H1 (cell line): ENCODE results near the gene PSG5. TPM values are rescaled to one million over a fixed set of nuclear protein-coding genes. Genes with fewer than 3 reads are reported as not detected.

Source experiments
- CTCF ChIA-PET: fragments of 300-600 bp; sonication (Branson Sonifier 250); formaldehyde crosslinking; loops from one replicate; lab custom pipeline; 2021; ENCODE audit not compliant: partially characterized antibody; lab: Charles Lee
- POLR2A ChIA-PET: fragments of 300-600 bp; sonication (Branson Sonifier 250); formaldehyde crosslinking; loops from one replicate; lab custom pipeline; 2021; ENCODE audit warnings: inconsistent platforms; ENCODE audit not compliant: partially characterized antibody; lab: Charles Lee
- DNase-seq, 2 experiments: peaks; one replicate each; pipeline versions ENCODE4 v3.0.0 to v3.0.0-alpha.2; 2010 to 2022; ENCODE audit warnings: low spot score in 2 of 2, low read depth in 1 of 2, mixed read lengths in 1 of 2
- FAIRE-seq: peaks from 2 replicates; lab custom pipeline; 2011; peaks lifted over from hg19 to GRCh38; lab: Jason Lieb, UNC
- H2AFZ ChIP-seq: 2 replicates; pipeline ENCODE4 v1.8.1; 2012; ENCODE audit warnings: low read length, inconsistent platforms
- H2AK5ac ChIP-seq: 2 replicates; pipeline ENCODE4 v1.6.1; 2013; ENCODE audit warnings: low read depth, low read length
- H2BK120ac ChIP-seq: replicated peaks from 2 replicates; pipeline ENCODE3; 2013; ENCODE audit warnings: low read depth, low read length, inconsistent platforms
- H2BK12ac ChIP-seq: 2 replicates; pipeline ENCODE4 v1.6.1; 2013; ENCODE audit warnings: low read depth, low read length
- H2BK15ac ChIP-seq: 2 replicates; pipeline ENCODE4 v1.6.1; 2013; ENCODE audit warnings: low read length
- H2BK20ac ChIP-seq: 2 replicates; pipeline ENCODE4 v1.6.1; 2013; ENCODE audit warnings: low read length
- H2BK5ac ChIP-seq: 2 replicates; pipeline ENCODE4 v1.6.1; 2013; ENCODE audit warnings: low read depth, low read length
- H3K14ac ChIP-seq: 2 replicates; pipeline ENCODE4 v1.6.1; 2013; ENCODE audit warnings: inconsistent platforms; ENCODE audit not compliant: insufficient read length
- H3K18ac ChIP-seq: 2 replicates; pipeline ENCODE4 v1.6.1; 2013; ENCODE audit warnings: low read length; ENCODE audit errors: extremely low read depth
- H3K23ac ChIP-seq: 2 replicates; pipeline ENCODE4 v1.6.1; 2013; ENCODE audit warnings: inconsistent platforms; ENCODE audit not compliant: insufficient read length
- H3K23me2 ChIP-seq: 2 replicates; pipeline ENCODE4 v1.6.1; 2013; ENCODE audit warnings: low read depth, low read length
- H3K27ac ChIP-seq: 2 replicates; pipeline ENCODE4 v1.6.1; 2011; ENCODE audit warnings: low read depth, low read length, inconsistent platforms
- H3K27me3 ChIP-seq, 4 experiments: replicated peaks in 1 of 4; 1 replicate in 1 of 4; 2 replicates in 3 of 4; pipeline versions ENCODE4 v1.6.1 to v1.8.1; 2011 to 2013; ENCODE audit warnings: low read length in 3 of 4, mild to moderate bottlenecking in 3 of 4, inconsistent platforms in 2 of 4, mixed read lengths in 2 of 4, moderate library complexity in 1 of 4; ENCODE audit not compliant: control insufficient read depth in 3 of 4, insufficient read depth in 3 of 4; ENCODE audit errors: extremely low read depth in 1 of 4
- H3K36me3 ChIP-seq, 4 experiments: 2 replicates each; pipeline versions ENCODE4 v1.6.1 to v1.8.1; 2011 to 2013; ENCODE audit warnings: mild to moderate bottlenecking in 4 of 4, low read length in 3 of 4, moderate library complexity in 2 of 4, control low read depth in 1 of 4, inconsistent platforms in 1 of 4; ENCODE audit not compliant: insufficient read depth in 4 of 4, control insufficient read depth in 2 of 4
- H3K4ac ChIP-seq: replicated peaks from 2 replicates; pipeline ENCODE3; 2013; ENCODE audit warnings: low read length, low read depth, mixed read lengths, inconsistent platforms; ENCODE audit not compliant: insufficient read length
- H3K4me1 ChIP-seq, 4 experiments: replicated peaks in 1 of 4; 1 replicate in 1 of 4; 2 replicates in 3 of 4; pipeline versions ENCODE4 v1.6.1 to v1.8.1; 2011 to 2013; ENCODE audit warnings: low read length in 3 of 4, inconsistent platforms in 2 of 4, mixed read lengths in 1 of 4; ENCODE audit not compliant: insufficient read depth in 4 of 4, control insufficient read depth in 3 of 4
- H3K4me2 ChIP-seq, 2 experiments: 2 replicates each; pipeline versions ENCODE4 v1.6.1 to v1.8.1; 2011 to 2013; ENCODE audit warnings: low read depth in 2 of 2, low read length in 2 of 2, control low read depth in 1 of 2, inconsistent platforms in 1 of 2, mild to moderate bottlenecking in 1 of 2; ENCODE audit not compliant: insufficient read depth in 1 of 2
- H3K4me3 ChIP-seq, 4 experiments: fragments of 200-600, 300-600 bp in 1 of 4; sonication (generic), shearing (Covaris generic), sonication (Bioruptor Twin) in 1 of 4; 2 replicates each; pipeline versions ENCODE4 v1.5.1 to v1.8.1; 2011 to 2016; ENCODE audit warnings: low read length in 4 of 4, low read depth in 3 of 4, control low read depth in 2 of 4, inconsistent platforms in 2 of 4, mild to moderate bottlenecking in 2 of 4, mixed read lengths in 1 of 4, moderate library complexity in 1 of 4; ENCODE audit not compliant: insufficient read depth in 2 of 4; ENCODE audit errors: extremely low read depth in 1 of 4
- H3K56ac ChIP-seq: replicated peaks from 2 replicates; pipeline ENCODE3; 2013; ENCODE audit warnings: low read depth, mild to moderate bottlenecking, mixed read lengths, low read length, inconsistent platforms; ENCODE audit not compliant: insufficient read length
- H3K79me1 ChIP-seq: 2 replicates; pipeline ENCODE4 v1.6.1; 2013; ENCODE audit warnings: low read depth, low read length, control low read depth
- H3K79me2 ChIP-seq, 2 experiments: 2 replicates each; pipeline versions ENCODE4 v1.6.1 to v1.8.1; 2012 to 2013; ENCODE audit warnings: low read length in 2 of 2, mild to moderate bottlenecking in 2 of 2, inconsistent platforms in 1 of 2; ENCODE audit not compliant: insufficient read depth in 2 of 2, control insufficient read depth in 1 of 2
- H3K9ac ChIP-seq, 4 experiments: replicated peaks in 1 of 4; 1 replicate in 1 of 4; 2 replicates in 3 of 4; pipeline versions ENCODE4 v1.6.1 to v1.8.1; 2011 to 2013; ENCODE audit warnings: low read depth in 3 of 4, low read length in 3 of 4, control low read depth in 2 of 4, mild to moderate bottlenecking in 2 of 4, moderate library complexity in 2 of 4, inconsistent platforms in 1 of 4; ENCODE audit errors: extremely low read depth in 1 of 4
- H3K9me3 ChIP-seq, 2 experiments: 2 replicates each; pipeline versions ENCODE4 v1.6.1 to v1.8.1; 2012 to 2013; ENCODE audit warnings: mild to moderate bottlenecking in 2 of 2, moderate library complexity in 2 of 2, control low read depth in 1 of 2, inconsistent platforms in 1 of 2, low read depth in 1 of 2, low read length in 1 of 2, mixed read lengths in 1 of 2; ENCODE audit not compliant: insufficient read depth in 2 of 2
- H4K20me1 ChIP-seq, 2 experiments: replicated peaks in 1 of 2; 2 replicates each; pipeline versions ENCODE3 to v1.8.1; 2011 to 2013; ENCODE audit warnings: inconsistent platforms in 2 of 2, low read length in 2 of 2, mild to moderate bottlenecking in 1 of 2; ENCODE audit not compliant: insufficient read depth in 2 of 2, control insufficient read depth in 1 of 2
- H4K5ac ChIP-seq: 2 replicates; pipeline ENCODE4 v1.6.1; 2013; ENCODE audit warnings: low read length, low read depth, mixed read lengths, inconsistent platforms; ENCODE audit not compliant: insufficient read length
- H4K8ac ChIP-seq: 2 replicates; pipeline ENCODE4 v1.8.0; 2013; ENCODE audit warnings: mild to moderate bottlenecking, moderate library complexity, low read length, inconsistent platforms; ENCODE audit not compliant: insufficient read depth; ENCODE audit errors: extremely low read depth
- H4K91ac ChIP-seq: replicated peaks from 2 replicates; pipeline ENCODE3; 2013; ENCODE audit warnings: low read length, mixed read lengths, inconsistent platforms; ENCODE audit not compliant: insufficient read length
- BACH1 ChIP-seq: IDR thresholded peaks from 2 replicates; pipeline ENCODE4 v1.6.1; 2012; ENCODE audit warnings: low read length, improper control_type of control experiment
- CTBP2 ChIP-seq: IDR thresholded peaks from 2 replicates; pipeline ENCODE4 v1.7.0; 2011; ENCODE audit warnings: borderline replicate concordance, mild to moderate bottlenecking, moderate library complexity, mixed read lengths, low read length; ENCODE audit not compliant: insufficient read depth, insufficient read length
- EGR1 ChIP-seq: IDR thresholded peaks from 2 replicates; pipeline ENCODE4 v1.6.1; 2011; ENCODE audit warnings: low read depth, low read length, borderline replicate concordance
- EZH2 ChIP-seq: fragments of 200-600 bp; sonication (generic); IDR thresholded peaks from 2 replicates; pipeline ENCODE4 v1.7.1; 2012; ENCODE audit warnings: low read depth, mild to moderate bottlenecking, moderate library complexity, low read length, inconsistent platforms; ENCODE audit not compliant: severe bottlenecking
- GABPA ChIP-seq: IDR thresholded peaks from 2 replicates; pipeline ENCODE4 v1.6.1; 2011; ENCODE audit warnings: mild to moderate bottlenecking, low read length, moderate library complexity, borderline replicate concordance; ENCODE audit not compliant: insufficient read depth
- HDAC2 ChIP-seq, 2 experiments: fragments of 300-600 bp in 1 of 2; sonication (generic) in 1 of 2; IDR thresholded peaks; 2 replicates each; pipeline ENCODE4 v1.6.1; 2011 to 2012; ENCODE audit warnings: low read depth in 2 of 2, low read length in 2 of 2, mild to moderate bottlenecking in 2 of 2, moderate library complexity in 2 of 2, borderline replicate concordance in 1 of 2, inconsistent platforms in 1 of 2
- NRF1 ChIP-seq: IDR thresholded peaks from 2 replicates; pipeline ENCODE4 v1.6.1; 2011; ENCODE audit warnings: mild to moderate bottlenecking, low read depth, low read length, improper control_type of control experiment
- POLR2AphosphoS5 ChIP-seq: IDR thresholded peaks from 2 replicates; pipeline ENCODE4 v1.6.1; 2011; ENCODE audit warnings: low read depth, low read length
- RAD21 ChIP-seq, 2 experiments: IDR thresholded peaks in 1 of 2; conservative IDR thresholded peaks in 1 of 2; 2 replicates each; pipeline ENCODE4 v1.6.1; 2011; ENCODE audit warnings: low read depth in 2 of 2, low read length in 2 of 2, improper control_type of control experiment in 1 of 2, inconsistent platforms in 1 of 2, mild to moderate bottlenecking in 1 of 2, moderate library complexity in 1 of 2
- RBBP5 ChIP-seq: IDR thresholded peaks from 2 replicates; pipeline ENCODE4 v1.7.1; 2012; ENCODE audit warnings: low read depth, mild to moderate bottlenecking, inconsistent platforms, low read length, moderate library complexity, borderline replicate concordance
- SAP30 ChIP-seq: fragments of 300-600 bp; sonication (generic); IDR thresholded peaks from 2 replicates; pipeline ENCODE4 v1.7.1; 2012; ENCODE audit warnings: low read length, moderate library complexity, mild to moderate bottlenecking, inconsistent platforms; ENCODE audit not compliant: insufficient read depth, insufficient replicate concordance
- SP2 ChIP-seq: IDR thresholded peaks from 2 replicates; pipeline ENCODE4 v1.6.1; 2012; ENCODE audit warnings: mild to moderate bottlenecking, low read length, inconsistent platforms
- SUZ12 ChIP-seq: fragments of 200-600 bp; sonication (generic); IDR thresholded peaks from 2 replicates; pipeline ENCODE4 v1.6.1; 2012; ENCODE audit warnings: mild to moderate bottlenecking, inconsistent platforms, low read length, moderate library complexity, mixed read lengths
- TAF1 ChIP-seq: IDR thresholded peaks from 2 replicates; pipeline ENCODE4 v1.6.1; 2011; ENCODE audit warnings: mild to moderate bottlenecking, low read depth, low read length
- WGBS, 2 experiments: shearing (Covaris generic) in 1 of 2; methylation state at CpG; one replicate each; pipeline versions ENCODE4 v1.1.6 to v1.1.7; 2013 to 2015; ENCODE audit warnings: low lambda C conversion rate in 2 of 2, mixed read lengths in 2 of 2, inconsistent platforms in 1 of 2, low coverage in 1 of 2, missing lambda C conversion rate in 1 of 2; ENCODE audit not compliant: insufficient replicate concordance in 2 of 2, insufficient coverage in 1 of 2, insufficient read length in 1 of 2; ENCODE audit errors: extremely low coverage in 1 of 2, missing lambda C conversion rate in 1 of 2; 5-methylcytosine and 5-hydroxymethylcytosine counted together
- polyA plus RNA-seq, 7 experiments: library from polyadenylated mRNA; depleted of rRNA in 3 of 7; stranded (reverse) in 5 of 7; unstranded in 2 of 7; fragments of >200 nt in 5 of 7; fragments of 200-250 nt in 2 of 7; gene quantifications; 1 replicate in 5 of 7; 2 replicates in 1 of 7; 4 replicates in 1 of 7; pipeline versions ENCODE4 v1.2.1 to v1.2.3, GENCODE V29; 2011 to 2013; ENCODE audit warnings: missing spikeins in 2 of 7, mixed read lengths in 2 of 7
- total RNA-seq: library from RNA; stranded (reverse); fragmentation: NEBNext Ultra II Directional; extraction: Animal tissue kit (Norgen Biotek cat#: 25700); gene quantifications from 2 replicates; pipeline ENCODE4 v1.2.1, GENCODE V29; 2021

Gene PSG5
- total and polyA plus RNA-seq, 2 of the 8 experiments (the other 6 are each of a cell fraction or from before 2014, with no cell fraction given), result not detected

GRCh38 chr19:43224855-43225253, 38.5 kb upstream of the PSG5 start:
- WGBS, 2 experiments, result 91% methylated on average over 2 of the region's 2 CpGs; no CpG with 5 or more reads in 1 of the 2 experiments
- TF ChIP-seq RAD21 (IDR thresholded peaks at IDR 0.05 in 1 of 2, conservative IDR thresholded peaks at IDR 0.05 in 1 of 2; ENCODE audit: low read depth in 2 of 2, low read length in 2 of 2) (no peak), CTBP2 (no peak), EZH2 (no peak), GABPA (no peak), SUZ12 (no peak), TAF1 (no peak), SAP30 (no peak), HDAC2 (IDR thresholded peaks at IDR 0.05; ENCODE audit: borderline replicate concordance in 1 of 2, low read depth in 2 of 2, low read length in 2 of 2) (no peak), NRF1 (no peak), EGR1 (no peak), BACH1 (no peak), SP2 (no peak), POLR2AphosphoS5 (no peak), RBBP5 (no peak)

More at GRCh38 chr19:43224855-43225253, 38.5 kb upstream of the PSG5 start:
- Histone ChIP-seq H3K79me2 (no peaks in the 10 kb centered on the region), H3K4me3 (no peak overlapping the region), H3K27me3 (no peaks in the 10 kb centered on the region), H3K36me3 (no peaks in the 10 kb centered on the region), H3K18ac (no peak overlapping the region), H3K79me1 (no peaks in the 10 kb centered on the region), H4K5ac (no peak overlapping the region), H3K56ac (no peak overlapping the region), H4K8ac (no peak overlapping the region), H3K9ac (no peak overlapping the region), H4K20me1 (no peaks in the 10 kb centered on the region), H3K4me1 (no peaks in the 10 kb centered on the region), H3K27ac (no peak overlapping the region), H4K91ac (no peak overlapping the region), H3K14ac (no peak overlapping the region), H2BK15ac (no peak overlapping the region), H3K23me2 (no peaks in the 10 kb centered on the region), H3K9me3 (peaks cover 20 to 56% of the 10 kb centered on the region in 2 experiments; a peak in 3 of 4 replicates), H2BK5ac (no peak overlapping the region), H3K4ac (no peak overlapping the region), H3K23ac (no peak overlapping the region), H3K4me2 (no peak overlapping the region), H2BK20ac (no peak overlapping the region), H2AFZ (no peak overlapping the region), H2AK5ac (no peak overlapping the region), H2BK120ac (no peak overlapping the region), H2BK12ac (no peak overlapping the region)
- no peak for FAIRE-seq
- POLR2A ChIA-PET, result no interaction called here
- CTCF ChIA-PET, result no interaction called here
- DNase-seq, result no peak
